HG03469 (cell line): Measurements from ENCODE around the gene ACAP2.
"Not testable (repeated sequence)": the region's sequence is repeated elsewhere in the genome, so short reads cannot be mapped to it uniquely, and the experiment has no call there.

Experiments used
- ATAC-seq: cut with Tn5 transposase; IDR thresholded peaks from one replicate; pipeline ENCODE4 v1.9.1; 2021; ENCODE audit warnings: mild to moderate bottlenecking, moderate library complexity, moderate number of reproducible peaks; ENCODE audit not compliant: unreplicated experiment

ACAP2 gene

DNA sequence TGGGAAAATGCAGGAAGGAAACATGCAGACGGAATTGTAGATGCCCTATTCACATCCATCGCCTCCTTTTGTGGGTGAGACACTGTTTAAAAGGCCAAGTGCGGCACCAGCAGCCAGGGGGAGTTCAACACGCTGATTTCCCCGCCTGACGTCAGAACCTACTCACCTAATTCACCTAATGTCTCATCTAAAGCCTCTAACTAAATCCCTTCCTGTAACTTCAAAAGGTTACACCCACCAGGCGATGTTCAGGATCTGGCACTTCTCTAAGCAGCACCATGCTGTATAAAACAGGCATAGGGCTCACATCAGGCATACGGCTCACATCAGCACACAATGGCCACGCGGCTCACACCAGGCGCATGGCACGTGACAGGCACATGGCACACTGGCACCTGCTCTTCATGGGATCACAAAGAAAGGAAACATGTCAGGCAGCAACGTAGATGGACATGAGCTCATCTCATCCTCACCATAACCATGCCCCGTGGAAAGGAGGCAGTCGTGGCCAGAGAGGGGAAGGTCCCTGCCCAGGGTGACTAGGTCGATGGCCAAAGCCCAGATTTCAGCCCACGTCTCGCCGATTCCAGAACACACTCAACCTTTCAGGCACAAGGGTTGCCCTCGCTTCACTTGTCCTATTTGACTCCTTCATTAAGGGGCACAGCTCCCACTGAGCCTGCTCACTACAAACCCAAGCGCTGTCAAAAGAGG is 193.6 kb downstream of the ACAP2 start:
- ATAC-seq, result no peak

DNA sequence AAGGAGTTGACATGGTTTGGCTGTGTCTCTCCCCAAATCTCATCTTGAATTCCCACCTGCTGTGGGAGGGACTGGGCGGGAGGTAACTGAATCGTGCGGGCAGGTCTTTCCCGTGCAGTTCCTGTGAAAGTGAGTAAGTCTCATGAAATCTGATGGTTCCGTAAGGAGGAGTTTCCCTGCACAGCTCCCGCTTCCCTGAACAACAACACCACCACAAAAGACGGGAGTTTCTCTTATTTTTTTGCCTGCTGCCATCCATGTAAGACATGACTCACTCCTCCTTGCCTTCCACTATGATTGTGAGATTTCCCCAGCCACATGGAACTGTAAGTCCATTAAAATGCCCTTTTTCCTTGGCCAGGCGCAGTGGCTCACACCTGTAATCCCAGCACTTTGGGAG is 194.5 kb downstream of the ACAP2 start:
- ATAC-seq, result no peak

DNA sequence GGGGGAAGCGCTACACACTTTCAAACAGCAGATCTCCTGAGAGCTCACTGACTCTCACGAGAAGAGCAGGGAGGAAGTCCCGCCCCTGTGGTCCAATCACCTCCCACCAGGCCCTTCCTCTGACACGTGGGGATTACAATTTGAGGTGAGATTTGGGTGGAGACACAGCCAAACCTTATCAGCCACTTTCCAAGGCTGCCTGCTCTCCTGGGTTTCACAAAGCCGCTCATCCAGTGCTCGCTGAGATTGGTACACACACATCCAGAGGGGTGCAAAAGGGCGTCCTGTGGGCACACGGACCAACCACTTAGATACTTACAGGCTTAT is 195.0 kb downstream of the ACAP2 start:
- no peak for ATAC-seq

DNA sequence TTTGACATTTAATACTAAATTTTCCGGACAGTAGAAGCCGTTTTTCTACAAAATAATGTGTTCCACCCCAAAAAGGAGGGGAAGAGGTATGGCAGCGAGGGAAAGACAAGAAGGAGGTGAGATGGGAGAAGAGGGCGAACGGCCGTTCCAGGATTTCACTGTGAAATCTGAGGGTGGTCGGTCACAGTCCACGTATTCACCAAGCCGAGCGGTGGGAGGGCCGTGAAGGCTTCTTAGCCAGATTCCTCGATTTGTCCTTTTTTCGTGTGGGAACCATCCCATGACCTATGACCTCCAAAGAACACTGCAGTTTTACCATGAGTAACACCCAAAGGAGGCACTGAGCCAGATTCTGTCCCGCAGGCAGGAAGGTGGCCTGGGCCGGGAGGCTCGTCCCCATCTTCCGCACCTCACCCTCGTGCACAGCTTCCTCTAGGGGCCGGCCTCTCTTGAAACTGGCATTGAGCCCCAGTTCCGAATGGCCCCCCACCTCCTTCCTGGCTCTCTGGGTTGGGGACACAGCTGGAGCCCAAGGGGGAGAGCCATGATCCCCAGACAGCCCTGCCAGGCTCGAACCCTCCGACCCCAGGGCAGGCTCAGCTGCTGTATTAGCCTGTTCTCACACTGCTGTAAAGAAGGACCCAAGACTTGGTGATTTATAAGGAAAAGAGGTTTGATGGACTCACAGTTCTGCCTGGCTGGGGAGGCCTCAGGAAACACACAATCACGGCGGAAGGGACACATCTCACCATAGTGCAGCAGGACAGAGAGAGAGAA is 195.5 kb downstream of the ACAP2 start:
- no peak for ATAC-seq

DNA sequence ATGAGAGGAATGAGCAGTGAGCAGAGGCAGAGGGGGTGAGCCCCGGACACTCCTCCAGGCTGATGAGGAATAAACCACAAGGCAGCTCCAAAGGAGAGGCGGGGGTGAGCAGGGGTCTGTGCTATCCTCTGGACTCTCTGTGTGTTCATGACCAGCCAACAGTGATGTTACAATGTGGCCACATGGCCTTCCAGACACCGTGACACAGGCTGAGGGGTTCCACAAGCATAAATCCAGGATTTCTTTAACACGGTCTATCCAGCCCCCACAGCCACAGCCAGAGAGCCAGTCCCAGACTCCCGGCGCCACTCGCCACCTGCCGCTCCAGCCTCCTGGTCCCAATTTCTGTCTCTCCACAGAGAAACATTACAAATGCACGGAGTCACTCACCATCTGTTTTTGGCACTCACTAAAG is 196.2 kb downstream of the ACAP2 start:
- no peak for ATAC-seq

DNA sequence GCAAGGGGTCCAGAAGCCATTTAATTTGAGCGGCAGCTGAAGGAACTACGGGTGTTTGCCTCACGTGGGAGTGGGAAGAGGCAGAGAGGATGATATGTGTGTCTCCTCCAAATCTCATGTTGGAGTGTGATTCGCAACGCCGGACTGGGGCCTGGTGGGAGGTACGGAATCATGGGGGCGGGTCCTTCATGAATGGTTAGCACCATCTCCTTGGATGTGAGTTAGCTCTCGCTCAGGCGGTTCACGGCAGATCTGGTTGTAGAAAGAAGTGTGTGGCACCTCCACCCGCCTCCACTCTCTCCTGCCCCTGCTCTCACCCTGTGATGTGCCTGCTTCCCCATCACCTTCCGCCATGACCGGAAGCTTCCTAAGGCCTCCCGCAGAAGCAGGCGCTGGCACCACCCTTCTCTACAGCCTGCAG is 197.3 kb downstream of the ACAP2 start:
- no peak for ATAC-seq

DNA sequence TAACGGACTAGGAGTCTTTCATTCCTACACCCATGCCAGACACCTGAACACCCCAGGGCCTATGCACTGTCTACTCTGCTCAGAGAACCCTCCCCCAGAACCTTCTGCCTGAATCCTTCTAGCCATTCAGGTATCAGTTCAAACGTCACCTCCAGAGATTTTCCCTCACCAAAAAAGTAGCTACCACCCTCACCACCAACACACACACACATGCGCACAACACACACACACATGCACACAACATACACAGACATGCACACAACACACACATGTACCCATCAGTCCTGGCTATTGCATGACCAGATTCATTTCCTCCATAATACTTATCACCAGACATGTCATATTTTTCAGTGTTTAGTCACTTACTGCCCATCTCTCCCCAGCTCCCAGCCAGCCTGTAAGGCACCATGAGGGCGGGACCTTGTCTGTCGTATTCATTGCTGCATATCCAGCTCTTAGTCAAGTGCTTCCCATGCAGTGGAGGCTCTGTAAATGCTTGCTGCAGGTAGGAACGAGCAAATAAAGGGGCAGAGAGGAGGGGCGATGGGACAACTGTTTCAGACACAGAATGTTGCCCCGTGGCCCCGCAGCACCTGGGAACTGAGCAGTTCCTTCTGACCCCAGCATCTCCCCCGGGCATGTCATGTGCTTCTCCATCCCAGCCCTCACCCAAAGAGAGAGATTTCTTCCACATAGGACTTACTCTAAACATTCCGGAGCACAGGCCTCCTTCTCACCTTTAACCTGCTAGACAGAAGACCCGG is 201.0 kb downstream of the ACAP2 start:
- no peak for ATAC-seq

DNA sequence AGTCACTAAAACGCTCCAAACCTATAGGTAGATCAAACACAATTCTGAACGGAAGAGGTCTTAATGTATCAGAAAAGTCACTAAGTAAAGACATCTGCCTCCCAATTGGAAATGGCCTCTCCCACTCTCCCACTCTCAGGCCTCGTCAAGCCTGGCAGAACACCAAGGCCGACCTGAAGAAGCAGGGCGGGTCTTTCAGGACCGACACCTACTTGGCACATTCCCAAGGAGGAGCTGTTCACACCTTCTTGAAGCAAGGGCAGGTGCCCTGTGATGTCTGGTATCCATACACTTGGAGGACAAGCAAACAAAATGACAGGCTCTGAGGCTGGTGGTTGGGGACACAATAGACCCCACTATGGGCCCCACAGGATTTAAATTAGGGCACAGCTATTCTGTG is 201.9 kb downstream of the ACAP2 start:
- no peak for ATAC-seq

DNA sequence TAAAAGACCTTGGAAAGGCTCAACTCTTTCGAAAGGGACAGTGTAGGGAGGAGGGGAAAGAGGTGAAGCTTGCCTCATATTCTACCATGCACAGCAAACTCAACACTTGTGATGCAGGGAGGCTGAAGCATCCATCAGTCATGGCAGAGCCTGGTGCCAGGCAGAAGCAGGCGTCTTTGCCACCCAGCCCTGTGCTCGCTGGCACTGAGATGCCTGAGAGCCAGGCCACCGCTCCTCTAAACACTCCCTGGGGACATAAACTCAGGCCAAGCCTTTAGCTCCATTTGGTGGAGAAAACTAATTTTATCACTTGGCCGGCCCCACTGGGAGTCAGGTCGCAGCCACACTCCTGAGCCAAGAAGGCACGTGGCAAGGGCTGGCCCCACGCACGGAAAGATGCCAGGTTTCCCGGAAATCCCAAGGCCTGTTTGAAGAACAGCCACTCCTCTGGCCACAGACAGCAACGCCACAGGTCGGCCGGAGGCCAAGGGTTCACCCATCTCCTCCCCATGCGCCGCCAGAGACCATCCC is 202.6 kb downstream of the ACAP2 start:
- ATAC-seq, result no peak

DNA sequence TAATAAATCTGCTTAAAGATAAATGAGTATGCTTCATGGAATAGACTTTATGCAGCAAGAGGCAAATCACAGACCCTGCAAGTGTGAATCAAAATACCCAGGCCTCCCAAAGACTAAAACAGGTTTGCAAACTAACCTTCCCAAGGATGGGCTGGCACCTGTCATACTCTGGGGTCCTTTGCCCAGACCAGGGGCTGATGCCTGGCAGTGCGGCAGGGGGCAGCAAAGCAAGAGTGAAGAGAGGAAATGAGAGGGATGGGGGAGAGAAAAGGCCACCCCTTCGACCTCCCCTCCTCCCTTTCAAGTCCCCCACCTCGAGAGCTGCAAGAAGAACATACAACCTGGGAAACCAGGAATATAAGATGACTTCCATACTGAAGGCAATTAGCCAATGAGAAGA is 203.7 kb downstream of the ACAP2 start:
- no peak for ATAC-seq

DNA sequence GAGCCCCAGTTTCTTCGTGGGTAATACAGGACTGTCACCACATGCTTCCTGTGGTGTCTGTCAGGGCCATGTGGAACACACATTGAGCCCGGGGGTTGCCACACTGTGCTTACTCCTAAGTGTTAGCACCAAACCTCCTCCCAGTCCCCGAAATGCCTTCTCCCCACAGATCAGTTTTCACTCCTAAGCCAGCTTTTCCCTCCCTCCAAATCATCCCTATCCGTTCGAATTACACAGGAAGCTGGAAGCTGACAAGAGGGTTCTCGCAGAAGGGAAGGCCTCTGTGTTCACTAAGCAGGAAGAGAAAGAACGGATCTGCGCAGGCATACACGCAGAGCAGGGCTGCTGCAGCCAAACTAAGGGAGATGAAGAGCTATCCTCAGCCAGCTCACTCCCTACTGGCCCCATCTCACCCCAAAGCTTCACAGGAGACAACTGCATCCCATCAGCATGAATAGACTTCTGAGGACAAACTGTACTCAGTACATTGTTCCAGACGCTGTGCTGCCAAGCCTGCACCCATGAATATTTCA is 204.2 kb downstream of the ACAP2 start:
- no peak for ATAC-seq

DNA sequence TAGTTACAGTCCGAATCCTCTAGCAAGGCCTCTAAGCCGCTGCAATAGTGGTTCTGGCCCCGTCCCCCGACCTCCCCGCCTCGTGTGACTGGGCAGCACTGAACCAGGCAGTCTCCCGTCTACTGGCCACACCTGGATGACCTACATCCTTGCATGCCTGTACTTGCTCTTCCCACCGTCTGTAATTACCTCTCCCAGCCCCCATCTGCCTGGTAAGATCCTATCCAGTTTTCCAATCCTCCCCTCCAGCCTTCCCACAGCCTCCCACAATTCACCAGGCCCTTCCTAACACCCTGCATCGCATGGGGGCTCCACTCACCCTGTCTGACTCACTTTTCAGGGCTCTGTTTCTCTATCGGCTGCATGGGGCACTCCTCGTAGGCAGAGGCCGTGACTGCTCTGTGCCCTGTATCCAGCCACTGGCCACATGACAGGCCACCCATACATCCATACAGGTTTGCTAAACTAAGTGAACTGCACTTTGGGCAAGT is 204.7 kb downstream of the ACAP2 start:
- ATAC-seq, result no peak

DNA sequence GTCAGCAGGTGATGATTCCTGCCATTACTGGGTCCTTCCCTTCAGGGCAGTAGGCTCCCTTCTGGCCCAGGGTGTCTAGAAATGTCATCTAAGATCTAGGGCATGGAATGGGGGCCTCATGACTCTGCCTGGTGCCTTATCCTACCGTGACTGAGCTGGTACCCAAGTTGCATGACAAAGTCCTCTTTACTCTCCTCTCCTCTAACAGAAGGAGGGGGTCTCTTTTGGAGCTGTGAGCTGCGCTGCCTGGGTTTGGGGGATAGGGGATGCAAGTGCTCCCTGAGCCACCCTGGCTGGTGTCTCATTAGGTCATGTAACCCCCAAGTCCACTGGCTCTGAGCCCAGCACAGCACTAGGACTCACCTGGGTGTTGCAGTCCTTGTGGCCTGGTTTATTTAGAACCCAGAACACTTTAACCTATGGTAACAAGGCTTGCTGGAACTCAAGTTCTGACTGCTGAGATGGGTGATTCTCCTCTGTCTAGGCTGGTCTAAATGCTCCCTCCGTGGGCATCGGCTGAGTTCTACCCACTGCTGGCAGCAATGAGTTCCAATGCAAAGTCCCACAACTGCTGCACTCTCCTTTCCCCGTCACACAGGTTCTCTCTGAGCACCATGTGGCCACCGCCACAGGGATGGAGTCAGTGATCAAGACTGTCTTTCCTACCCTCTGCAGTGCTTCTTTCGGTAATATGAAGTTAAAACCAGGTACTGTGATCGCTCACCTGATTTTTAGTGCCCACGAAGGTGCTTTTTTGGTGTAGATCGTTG is 205.8 kb downstream of the ACAP2 start:
- ATAC-seq, result no peak

DNA sequence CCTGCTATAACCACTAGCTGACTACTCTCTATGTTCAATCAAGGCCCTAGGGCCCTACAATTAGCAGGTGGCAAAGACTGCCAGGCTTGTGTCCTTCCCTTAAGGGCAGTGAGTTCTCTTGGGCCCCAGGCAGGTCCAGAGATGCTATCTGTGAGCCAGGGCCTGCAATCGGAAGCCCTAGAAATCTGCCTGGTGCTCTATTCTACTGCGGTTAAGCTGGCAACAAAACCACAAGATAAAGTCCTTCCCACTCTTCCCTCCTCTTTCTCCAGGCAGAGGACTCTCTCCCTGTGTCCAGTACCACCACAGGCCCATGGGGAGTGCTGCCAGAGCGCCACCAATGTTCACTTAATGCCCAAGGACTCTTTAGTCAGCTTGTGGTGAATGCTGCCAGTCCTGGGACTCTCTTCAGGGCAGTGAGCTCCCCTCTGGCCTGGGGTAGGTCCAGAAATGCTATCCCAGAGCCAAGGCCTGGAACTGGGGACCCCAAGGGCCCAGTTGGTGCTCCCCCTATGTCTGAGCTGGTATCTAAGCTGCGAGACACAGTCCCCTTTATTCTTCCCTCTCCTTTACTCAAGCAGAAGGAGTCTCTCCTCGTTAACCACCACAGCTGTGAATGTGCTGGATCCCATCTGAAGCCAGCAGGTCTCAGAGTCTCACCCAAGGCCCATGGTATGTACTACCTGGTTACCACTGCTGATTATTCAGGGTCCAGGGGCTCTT is 206.6 kb downstream of the ACAP2 start:
- no peak for ATAC-seq

DNA sequence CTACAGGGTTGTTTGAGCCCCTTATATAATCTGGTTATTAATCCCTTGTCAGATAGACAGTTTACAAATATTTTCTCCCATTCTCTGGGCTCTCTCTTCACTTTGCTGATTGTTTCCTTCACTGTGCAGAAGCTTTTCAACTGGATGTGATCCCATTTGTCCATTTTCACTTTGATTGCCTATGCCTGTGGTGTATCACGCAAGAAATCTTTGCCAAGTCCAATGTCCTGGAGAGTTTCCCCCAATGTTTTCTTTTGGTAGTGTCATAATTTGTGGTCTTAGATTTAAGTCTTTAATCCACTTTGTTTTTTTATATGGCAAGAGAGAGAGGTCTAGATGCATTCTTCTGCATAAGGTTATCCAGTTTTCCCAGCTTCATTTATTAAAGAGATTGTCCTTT is 212.6 kb downstream of the ACAP2 start:
- ATAC-seq, result no peak

DNA sequence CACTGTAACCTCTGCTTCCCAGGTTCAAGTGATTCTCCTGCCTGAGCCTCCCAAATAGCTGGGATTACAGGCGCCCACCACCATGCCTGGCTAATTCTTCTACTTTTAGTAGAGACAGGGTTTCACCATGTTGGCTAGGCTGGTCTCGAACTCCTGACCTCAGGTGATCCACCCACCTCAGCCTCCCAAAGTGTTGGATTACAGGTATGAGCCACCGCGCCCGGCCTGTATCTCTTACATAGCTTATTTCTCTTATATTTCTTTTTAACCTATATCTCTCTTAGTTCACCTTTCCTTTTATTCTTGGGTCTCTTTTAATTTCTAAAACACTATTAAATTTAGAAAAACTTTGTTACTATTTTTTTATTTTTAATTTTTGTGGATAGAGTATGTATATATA is 213.9 kb downstream of the ACAP2 start:
- ATAC-seq, result not testable (repeated sequence)

DNA sequence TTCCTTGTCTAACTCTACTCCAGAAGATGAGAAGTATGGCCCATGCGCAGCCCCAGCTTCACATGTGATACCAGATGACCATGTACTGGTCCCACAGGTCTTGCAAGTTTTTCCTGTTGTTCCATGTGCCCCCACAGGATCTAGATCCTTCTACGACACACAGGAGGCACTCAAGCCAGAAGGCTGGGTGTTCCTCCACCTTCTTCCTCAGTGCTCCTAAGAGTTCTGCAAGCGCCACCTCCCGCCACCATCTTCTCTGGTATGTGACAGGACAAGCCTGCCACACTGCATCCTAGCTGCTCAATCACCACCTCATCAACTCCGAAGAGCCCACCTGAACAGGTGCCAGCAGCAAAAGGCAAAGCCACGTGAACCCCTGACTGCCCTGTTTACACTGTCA is 214.9 kb downstream of the ACAP2 start:
- no peak for ATAC-seq

DNA sequence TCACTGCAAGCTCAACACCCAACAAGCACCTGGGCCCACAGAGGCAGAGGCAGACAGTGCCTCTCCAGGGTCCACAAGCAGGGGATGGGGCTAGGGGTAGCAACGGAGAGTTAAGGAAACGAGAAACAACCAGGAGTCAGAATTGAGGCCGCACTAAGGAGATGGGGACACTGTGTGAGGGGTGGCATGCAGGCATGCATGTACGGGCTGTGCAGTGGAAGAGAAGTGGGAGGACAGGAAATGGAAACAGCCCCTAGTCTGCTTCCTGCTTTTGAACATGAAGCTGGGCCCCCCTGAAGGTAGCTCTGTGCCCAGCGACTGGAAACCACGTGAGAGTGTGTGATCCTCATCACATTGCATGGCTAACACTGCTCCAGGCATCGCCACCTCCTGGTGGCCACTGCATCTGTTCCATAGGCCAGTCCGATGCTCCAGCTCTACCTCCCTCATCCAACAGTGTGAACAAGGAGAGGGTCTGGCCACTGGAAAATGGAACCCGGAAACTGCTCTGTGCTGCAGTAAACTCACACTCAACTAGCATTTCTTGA is 215.8 kb downstream of the ACAP2 start:
- ATAC-seq, result no peak

DNA sequence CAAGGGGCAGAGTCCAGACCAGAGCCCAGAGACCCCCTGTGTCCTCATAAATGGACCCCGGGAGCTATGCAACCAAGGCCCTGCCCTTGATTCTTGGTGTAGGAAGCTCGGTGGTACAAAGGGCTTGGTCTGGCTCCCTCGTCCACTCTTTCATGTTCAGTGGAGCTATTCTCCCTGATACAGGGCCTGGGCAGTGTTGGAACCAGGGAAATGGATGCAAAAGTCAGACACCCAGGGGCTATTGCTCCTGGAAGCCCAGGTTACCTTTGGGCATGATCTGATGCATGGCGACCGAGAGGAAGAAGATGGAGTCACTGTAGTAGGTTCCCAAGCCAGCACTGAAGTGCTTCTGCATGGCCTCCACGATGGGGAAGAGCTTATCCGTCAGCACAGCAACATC is 216.4 kb downstream of the ACAP2 start:
- ATAC-seq, result no peak
